ENCODE results near the gene CCR6. TPM values are rescaled to one million over a fixed set of nuclear protein-coding genes. Genes with fewer than 3 reads are reported as not detected.

Gene CCR6
- total RNA-seq, 1 experiment from 2014 or later: not detected

DNA sequence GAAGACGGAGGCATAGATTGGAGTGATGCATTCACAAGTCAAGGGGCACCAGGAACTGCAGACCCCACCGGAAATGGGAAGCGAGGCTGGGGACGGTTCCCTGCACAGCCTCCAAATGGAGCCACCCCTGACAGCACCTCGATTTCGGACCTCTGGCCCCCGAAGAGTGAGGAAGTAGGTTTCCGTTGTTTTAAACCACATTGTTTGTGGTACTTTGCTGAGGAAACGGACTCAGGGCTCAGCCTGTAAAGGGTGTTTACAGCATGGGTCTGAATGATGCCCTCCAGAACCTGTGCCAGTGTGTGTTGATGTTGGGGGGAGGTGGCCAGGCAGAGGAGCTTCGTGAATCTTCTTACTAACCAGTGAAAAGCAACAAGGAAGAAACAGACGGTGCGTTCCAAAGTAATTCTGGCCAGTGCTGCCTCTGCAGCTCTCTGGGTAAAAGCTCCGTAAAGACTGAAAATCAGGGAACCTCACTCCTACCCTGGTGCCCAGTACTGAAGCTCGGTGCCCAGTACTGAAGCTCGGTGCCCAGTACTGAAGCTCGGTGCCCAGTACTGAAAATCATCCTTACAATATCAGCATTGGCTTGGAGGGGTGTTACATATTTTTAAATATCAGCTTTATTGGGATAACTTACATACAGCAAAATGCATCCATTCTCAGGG, 30.1 kb upstream of the CCR6 start:
- ChIA-PET CTCF (no interaction called here), POLR2A (no interaction called here)

DNA sequence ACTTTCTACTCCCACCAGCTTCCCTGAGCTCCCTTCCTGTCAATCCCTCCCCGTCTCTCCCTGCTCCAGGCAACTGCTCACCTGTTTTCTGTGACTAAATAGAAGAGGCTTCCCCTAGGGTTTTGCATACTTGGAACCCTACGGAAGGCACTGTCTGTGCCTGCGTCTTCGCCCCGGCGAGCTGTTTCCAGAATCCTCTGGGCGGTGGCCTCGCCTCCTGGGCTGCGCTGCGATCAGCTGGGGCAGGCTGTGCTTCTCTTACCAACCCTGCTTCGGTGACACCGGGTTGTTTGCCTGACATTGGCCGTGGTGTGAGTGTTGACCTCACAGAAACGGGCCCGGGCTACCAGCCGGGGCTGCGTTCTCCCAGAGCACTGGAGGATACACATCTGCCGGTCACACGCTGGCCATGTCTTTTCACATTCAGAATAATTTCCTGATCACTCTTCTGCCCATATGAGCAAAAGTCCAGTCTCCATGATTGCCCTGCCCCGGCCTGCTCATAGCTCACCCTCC, 29.4 kb upstream of the CCR6 start:
- no peak overlapping the region for H3K27ac ChIP-seq (ENCODE audit: low read length)
- no peaks in the 10 kb centered on the region for H3K9me3 ChIP-seq (ENCODE audit: control insufficient read depth, insufficient read depth, low read depth, low read length)
- H3K27me3 ChIP-seq (ENCODE audit: control insufficient read depth, insufficient read depth, low read length): no peaks in the 10 kb centered on the region; the same call in 1 of the 2 replicates
- H3K36me3 ChIP-seq (ENCODE audit: control insufficient read depth, insufficient read depth, low read length): no peaks in the 10 kb centered on the region
- in situ Hi-C loops (cut with HindIII; ENCODE audit: low pct_unique_long_range_greater_than_20kb, low sequenced_read_pairs): no loop called here
- ChIA-PET CTCF (no interaction called here), POLR2A (no interaction called here)
- no TSS peak for BruUV-seq (replicated peaks)
- intact Hi-C loops (cut with micrococcal nuclease; ENCODE audit: unreplicated experiment): no loop called here
- no peaks in the 10 kb centered on the region for H3K4me1 ChIP-seq (ENCODE audit: control insufficient read depth, insufficient read depth, low read length)
- H3K4me3 ChIP-seq (ENCODE audit: low read depth in 2 of 2, low read length in 2 of 2): no peak overlapping the region
- DNase-seq (ENCODE audit: low read depth, low spot score) (no peak), ATAC-seq (peak; percentile 24; the same call in 1 of the 2 replicates)
- TF ChIP-seq, protein P1, sequence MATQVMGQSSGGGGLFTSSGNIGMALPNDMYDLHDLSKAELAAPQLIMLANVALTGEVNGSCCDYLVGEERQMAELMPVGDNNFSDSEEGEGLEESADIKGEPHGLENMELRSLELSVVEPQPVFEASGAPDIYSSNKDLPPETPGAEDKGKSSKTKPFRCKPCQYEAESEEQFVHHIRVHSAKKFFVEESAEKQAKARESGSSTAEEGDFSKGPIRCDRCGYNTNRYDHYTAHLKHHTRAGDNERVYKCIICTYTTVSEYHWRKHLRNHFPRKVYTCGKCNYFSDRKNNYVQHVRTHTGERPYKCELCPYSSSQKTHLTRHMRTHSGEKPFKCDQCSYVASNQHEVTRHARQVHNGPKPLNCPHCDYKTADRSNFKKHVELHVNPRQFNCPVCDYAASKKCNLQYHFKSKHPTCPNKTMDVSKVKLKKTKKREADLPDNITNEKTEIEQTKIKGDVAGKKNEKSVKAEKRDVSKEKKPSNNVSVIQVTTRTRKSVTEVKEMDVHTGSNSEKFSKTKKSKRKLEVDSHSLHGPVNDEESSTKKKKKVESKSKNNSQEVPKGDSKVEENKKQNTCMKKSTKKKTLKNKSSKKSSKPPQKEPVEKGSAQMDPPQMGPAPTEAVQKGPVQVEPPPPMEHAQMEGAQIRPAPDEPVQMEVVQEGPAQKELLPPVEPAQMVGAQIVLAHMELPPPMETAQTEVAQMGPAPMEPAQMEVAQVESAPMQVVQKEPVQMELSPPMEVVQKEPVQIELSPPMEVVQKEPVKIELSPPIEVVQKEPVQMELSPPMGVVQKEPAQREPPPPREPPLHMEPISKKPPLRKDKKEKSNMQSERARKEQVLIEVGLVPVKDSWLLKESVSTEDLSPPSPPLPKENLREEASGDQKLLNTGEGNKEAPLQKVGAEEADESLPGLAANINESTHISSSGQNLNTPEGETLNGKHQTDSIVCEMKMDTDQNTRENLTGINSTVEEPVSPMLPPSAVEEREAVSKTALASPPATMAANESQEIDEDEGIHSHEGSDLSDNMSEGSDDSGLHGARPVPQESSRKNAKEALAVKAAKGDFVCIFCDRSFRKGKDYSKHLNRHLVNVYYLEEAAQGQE (IDR thresholded peaks at IDR 0.05; ENCODE audit: insufficient read depth in 1 of 2, low read depth in 2 of 2, low read length in 1 of 2): no peak
- TF ChIP-seq, protein P2, sequence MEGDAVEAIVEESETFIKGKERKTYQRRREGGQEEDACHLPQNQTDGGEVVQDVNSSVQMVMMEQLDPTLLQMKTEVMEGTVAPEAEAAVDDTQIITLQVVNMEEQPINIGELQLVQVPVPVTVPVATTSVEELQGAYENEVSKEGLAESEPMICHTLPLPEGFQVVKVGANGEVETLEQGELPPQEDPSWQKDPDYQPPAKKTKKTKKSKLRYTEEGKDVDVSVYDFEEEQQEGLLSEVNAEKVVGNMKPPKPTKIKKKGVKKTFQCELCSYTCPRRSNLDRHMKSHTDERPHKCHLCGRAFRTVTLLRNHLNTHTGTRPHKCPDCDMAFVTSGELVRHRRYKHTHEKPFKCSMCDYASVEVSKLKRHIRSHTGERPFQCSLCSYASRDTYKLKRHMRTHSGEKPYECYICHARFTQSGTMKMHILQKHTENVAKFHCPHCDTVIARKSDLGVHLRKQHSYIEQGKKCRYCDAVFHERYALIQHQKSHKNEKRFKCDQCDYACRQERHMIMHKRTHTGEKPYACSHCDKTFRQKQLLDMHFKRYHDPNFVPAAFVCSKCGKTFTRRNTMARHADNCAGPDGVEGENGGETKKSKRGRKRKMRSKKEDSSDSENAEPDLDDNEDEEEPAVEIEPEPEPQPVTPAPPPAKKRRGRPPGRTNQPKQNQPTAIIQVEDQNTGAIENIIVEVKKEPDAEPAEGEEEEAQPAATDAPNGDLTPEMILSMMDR (IDR thresholded peaks at IDR 0.05): no peak
- TF ChIP-seq TCF7L2 (IDR thresholded peaks at IDR 0.05; ENCODE audit: low read depth, low read length): no peak
- no peak for TF ChIP-seq SIN3A (IDR thresholded peaks at IDR 0.05; ENCODE audit: borderline replicate concordance, insufficient read depth, low read depth, low read length)
- TF ChIP-seq POLR2AphosphoS5 (IDR thresholded peaks at IDR 0.05; ENCODE audit: low read depth, low read length): no peak

More for the DNA sequence above, 30.1 kb upstream of the CCR6 start:
- H3K9me3 ChIP-seq (ENCODE audit: control insufficient read depth, insufficient read depth, low read depth, low read length): 0 out of 2 replicates have a peak, but pooled peaks cover 3% of the 10 kb centered on the region
- H3K4me1 ChIP-seq (ENCODE audit: control insufficient read depth, insufficient read depth, low read length): no peaks in the 10 kb centered on the region
- peaks cover 2% of the 10 kb centered on the region; the same call in 1 of the 2 replicates for H3K27me3 ChIP-seq (ENCODE audit: control insufficient read depth, insufficient read depth, low read length)
- DNase-seq (ENCODE audit: low read depth, low spot score): no peak
- in situ Hi-C loops (cut with HindIII; ENCODE audit: low pct_unique_long_range_greater_than_20kb, low sequenced_read_pairs) (no loop called here), intact Hi-C loops (cut with micrococcal nuclease; ENCODE audit: unreplicated experiment) (no loop called here)
- TF ChIP-seq POLR2AphosphoS5 (IDR thresholded peaks at IDR 0.05; ENCODE audit: low read depth, low read length) (no peak), TCF7L2 (IDR thresholded peaks at IDR 0.05; ENCODE audit: low read depth, low read length) (no peak), SIN3A (IDR thresholded peaks at IDR 0.05; ENCODE audit: borderline replicate concordance, insufficient read depth, low read depth, low read length) (no peak)
- TF ChIP-seq, protein P2 (IDR thresholded peaks at IDR 0.05): no peak
- TF ChIP-seq, protein P1 (IDR thresholded peaks at IDR 0.05; ENCODE audit: insufficient read depth in 1 of 2, low read depth in 2 of 2, low read length in 1 of 2): no peak
- H3K4me3 ChIP-seq (ENCODE audit: low read depth in 2 of 2, low read length in 2 of 2): no peak overlapping the region
- ATAC-seq: no peak
- no peak overlapping the region for H3K27ac ChIP-seq (ENCODE audit: low read length)
- BruUV-seq (replicated peaks): no TSS peak
- H3K36me3 ChIP-seq (ENCODE audit: control insufficient read depth, insufficient read depth, low read length): no peaks in the 10 kb centered on the region
